Activated T-helper 2 cell treated with anti-CD3 and anti-CD28 coated beads, Interferon-gamma antibody, Interleukin-2, Interleukin-4, amounts not matched to agents 10 μg/mL and 5 μg/mL and 100 μg/mL, durations not matched to agents 14 hours and 24 hours and 36 hours (primary cell): ENCODE data around the gene PDE10A. TPM values are rescaled to one million over a fixed set of nuclear protein-coding genes. Genes with fewer than 3 reads are reported as not detected.
"Not testable (repeated sequence)": the region's sequence is repeated elsewhere in the genome, so short reads cannot be mapped to it uniquely, and the experiment has no call there.

Experiments used
- DNase-seq: peaks from one replicate; pipeline ENCODE4 v3.0.0; 2021; ENCODE audit warnings: low spot score
- H3K27ac Mint-ChIP-seq: one replicate; pipeline ENCODE4 v1.8.0; 2021; ENCODE audit warnings: mixed read lengths
- H3K27me3 Mint-ChIP-seq: one replicate; pipeline ENCODE4 v1.8.0; 2021; ENCODE audit warnings: low read depth, mixed read lengths
- H3K36me3 Mint-ChIP-seq: one replicate; pipeline ENCODE4 v1.8.0; 2021; ENCODE audit warnings: low read depth, mixed read lengths
- H3K4me1 Mint-ChIP-seq: one replicate; pipeline ENCODE4 v1.8.0; 2021; ENCODE audit warnings: low read depth, mixed read lengths
- H3K4me3 Mint-ChIP-seq: one replicate; pipeline ENCODE4 v1.8.0; 2021; ENCODE audit warnings: low read depth, mild to moderate bottlenecking, moderate library complexity, mixed read lengths
- H3K9me3 Mint-ChIP-seq: one replicate; pipeline ENCODE4 v1.8.0; 2021; ENCODE audit warnings: mixed read lengths
- intact Hi-C: fragments of 100-400 bp; cut with micrococcal nuclease; formaldehyde crosslinking; loops from one replicate; pipeline ENCODE4 v1.15.1; 2023
- total RNA-seq: library from RNA; stranded (reverse); gene quantifications from 2 replicates; pipeline ENCODE4 v1.2.3, GENCODE V29; 2022

Gene PDE10A
- total RNA-seq, 1 donor from 2014 or later, result not detected

GRCh38 chr6:165511807-165512206, 151.2 kb downstream of the PDE10A start:
- Mint-ChIP-seq H3K27me3 (no peaks in the 10 kb centered on the region), H3K4me3 (no peak overlapping the region), H3K36me3 (no peaks in the 10 kb centered on the region), H3K9me3 (no peaks in the 10 kb centered on the region), H3K4me1 (peaks cover 8% of the 10 kb centered on the region), H3K27ac (peak overlapping the region; percentile 54)
- intact Hi-C loops, result no loop called here
- DNase-seq, result no peak

DNA sequence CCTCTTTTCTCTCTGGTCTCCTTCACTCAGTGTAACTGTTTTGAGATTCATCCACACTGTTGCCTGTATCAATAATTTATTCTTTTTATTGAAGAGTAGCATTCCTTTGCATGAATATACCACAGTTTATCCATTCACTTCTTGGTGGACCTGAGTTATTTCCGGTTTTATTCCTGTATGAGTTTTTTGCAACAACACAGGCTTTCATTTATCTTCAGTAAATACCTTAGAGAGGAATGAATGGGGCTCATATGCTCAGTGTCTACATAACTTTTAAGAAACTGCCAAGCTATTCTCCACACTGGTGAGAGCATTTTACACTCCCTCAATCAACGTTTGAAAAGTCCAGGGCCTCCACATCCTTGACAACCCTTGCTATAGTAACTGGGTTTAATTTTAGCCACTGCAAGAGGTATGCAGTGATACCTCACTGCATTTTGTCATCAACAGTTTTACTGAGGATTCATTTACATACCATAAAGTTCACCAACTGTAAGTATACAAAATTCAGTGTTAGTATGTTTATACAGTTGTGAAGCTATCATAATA, 154.6 kb downstream of the PDE10A start:
- no peak for DNase-seq
- intact Hi-C loops, result no loop called here
- H3K4me3 Mint-ChIP-seq, result no peak overlapping the region
- no peaks in the 10 kb centered on the region for H3K36me3 Mint-ChIP-seq
- H3K9me3 Mint-ChIP-seq, result no peaks in the 10 kb centered on the region
- peaks cover 8% of the 10 kb centered on the region for H3K4me1 Mint-ChIP-seq
- no peaks in the 10 kb centered on the region for H3K27me3 Mint-ChIP-seq
- H3K27ac Mint-ChIP-seq, result no peak overlapping the region

GRCh38 chr6:165506657-165507056, 156.4 kb downstream of the PDE10A start:
- Mint-ChIP-seq H3K4me3 (no peak overlapping the region), H3K27ac (no peak overlapping the region), H3K36me3 (no peaks in the 10 kb centered on the region), H3K4me1 (peaks cover 4% of the 10 kb centered on the region), H3K9me3 (no peaks in the 10 kb centered on the region), H3K27me3 (no peaks in the 10 kb centered on the region)
- intact Hi-C loops, result no loop called here
- DNase-seq, result no peak

- H3K36me3 Mint-ChIP-seq, H3K4me3 Mint-ChIP-seq, H3K27me3 Mint-ChIP-seq, intact Hi-C loops, H3K9me3 Mint-ChIP-seq, H3K27ac Mint-ChIP-seq, H3K4me1 Mint-ChIP-seq, DNase-seq: not testable (repeated sequence)
Observed at GRCh38 chr6:165500214-165500907, 162.7 kb downstream of the PDE10A start.

GRCh38 chr6:165497472-165497871, 165.6 kb downstream of the PDE10A start:
- no peak for DNase-seq
- H3K9me3 Mint-ChIP-seq, result no peaks in the 10 kb centered on the region
- no peaks in the 10 kb centered on the region for H3K27me3 Mint-ChIP-seq
- no peak overlapping the region for H3K27ac Mint-ChIP-seq
- intact Hi-C loops, result no loop called here
- no peaks in the 10 kb centered on the region for H3K4me1 Mint-ChIP-seq
- H3K4me3 Mint-ChIP-seq, result no peak overlapping the region
- H3K36me3 Mint-ChIP-seq, result no peaks in the 10 kb centered on the region

GRCh38 chr6:165488624-165489295, 174.3 kb downstream of the PDE10A start:
- no peaks in the 10 kb centered on the region for H3K36me3 Mint-ChIP-seq
- H3K4me3 Mint-ChIP-seq, result no peak overlapping the region

GRCh38 chr6:165487950-165488349, 175.1 kb downstream of the PDE10A start:
- no peak overlapping the region for H3K27ac Mint-ChIP-seq
- H3K9me3 Mint-ChIP-seq, result peaks cover 5% of the 10 kb centered on the region
- no peaks in the 10 kb centered on the region for H3K4me1 Mint-ChIP-seq
- no peaks in the 10 kb centered on the region for H3K27me3 Mint-ChIP-seq
- no peaks in the 10 kb centered on the region for H3K36me3 Mint-ChIP-seq
- intact Hi-C loops, result no loop called here
- H3K4me3 Mint-ChIP-seq, result no peak overlapping the region
- no peak for DNase-seq

More at GRCh38 chr6:165488624-165489295, 174.3 kb downstream of the PDE10A start:
- peaks cover 5% of the 10 kb centered on the region for H3K9me3 Mint-ChIP-seq
- no peak for DNase-seq
- no peaks in the 10 kb centered on the region for H3K27me3 Mint-ChIP-seq
- intact Hi-C loops, result no loop called here
- H3K4me1 Mint-ChIP-seq, result no peaks in the 10 kb centered on the region
- no peak overlapping the region for H3K27ac Mint-ChIP-seq

- Mint-ChIP-seq H3K27ac (no peak overlapping the region), H3K27me3 (no peaks in the 10 kb centered on the region), H3K36me3 (no peaks in the 10 kb centered on the region), H3K4me1 (no peaks in the 10 kb centered on the region), H3K9me3 (peaks cover 5% of the 10 kb centered on the region), H3K4me3 (no peak overlapping the region)
- no peak for DNase-seq
- intact Hi-C loops, result no loop called here
Observed at GRCh38 chr6:165487347-165487746, 175.7 kb downstream of the PDE10A start.

- intact Hi-C loops, result no loop called here
- no peak for DNase-seq
- no peaks in the 10 kb centered on the region for H3K27me3 Mint-ChIP-seq
- H3K4me3 Mint-ChIP-seq, result no peak overlapping the region
- no peaks in the 10 kb centered on the region for H3K36me3 Mint-ChIP-seq
- H3K4me1 Mint-ChIP-seq, result no peaks in the 10 kb centered on the region
- no peak overlapping the region for H3K27ac Mint-ChIP-seq
- peaks cover 5% of the 10 kb centered on the region for H3K9me3 Mint-ChIP-seq
Observed at GRCh38 chr6:165486183-165487137, 176.6 kb downstream of the PDE10A start.

- peaks cover 5% of the 10 kb centered on the region for H3K9me3 Mint-ChIP-seq
- no peaks in the 10 kb centered on the region for H3K27me3 Mint-ChIP-seq
- H3K4me3 Mint-ChIP-seq, result no peak overlapping the region
- intact Hi-C loops, result no loop called here
- H3K4me1 Mint-ChIP-seq, result no peaks in the 10 kb centered on the region
- DNase-seq, result no peak
- H3K27ac Mint-ChIP-seq, result no peak overlapping the region
- H3K36me3 Mint-ChIP-seq, result no peaks in the 10 kb centered on the region
Observed at GRCh38 chr6:165484178-165484889, 178.7 kb downstream of the PDE10A start.

- Mint-ChIP-seq H3K4me1 (no peaks in the 10 kb centered on the region), H3K36me3 (no peaks in the 10 kb centered on the region), H3K27me3 (no peaks in the 10 kb centered on the region), H3K9me3 (no peaks in the 10 kb centered on the region), H3K27ac (no peak overlapping the region), H3K4me3 (no peak overlapping the region)
- no peak for DNase-seq
- intact Hi-C loops, result no loop called here
Observed at GRCh38 chr6:165481921-165482320, 181.1 kb downstream of the PDE10A start.

DNA sequence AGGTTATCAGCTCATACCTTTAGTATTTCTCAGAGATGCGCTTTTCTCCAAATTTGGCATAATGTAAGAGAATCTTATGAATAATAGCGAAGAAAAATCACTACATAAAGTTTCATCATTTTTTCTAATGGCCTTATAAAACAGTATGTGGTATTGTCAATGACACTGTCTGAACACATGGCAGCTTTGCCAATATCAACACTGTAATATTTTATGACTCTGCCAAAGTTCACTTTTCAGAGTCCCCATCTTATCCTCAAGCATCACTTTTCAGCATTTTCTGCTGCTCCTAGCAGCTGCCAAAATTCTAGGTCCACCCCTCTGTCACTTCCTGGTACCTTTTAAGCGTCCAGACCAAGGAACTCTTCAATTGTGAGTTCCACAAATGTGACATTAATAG, 182.1 kb downstream of the PDE10A start:
- Mint-ChIP-seq H3K27me3 (no peaks in the 10 kb centered on the region), H3K9me3 (no peaks in the 10 kb centered on the region), H3K27ac (no peak overlapping the region), H3K36me3 (no peaks in the 10 kb centered on the region), H3K4me1 (no peaks in the 10 kb centered on the region), H3K4me3 (no peak overlapping the region)
- intact Hi-C loops, result no loop called here
- DNase-seq, result no peak
